Nephron (organoid): ENCODE results near the gene MEX3D.

Experiments used
- H3K27ac Mint-ChIP-seq, 3 experiments: 2 replicates each; pipeline ENCODE4 v1.8.0; 2020; ENCODE audit warnings: mixed read lengths in 3 of 3, mild to moderate bottlenecking in 2 of 3, moderate library complexity in 1 of 3
- H3K27me3 Mint-ChIP-seq: 2 replicates; pipeline ENCODE4 v1.8.0; 2021; ENCODE audit warnings: low read depth, mild to moderate bottlenecking, moderate library complexity, mixed read lengths
- H3K36me3 Mint-ChIP-seq: 2 replicates; pipeline ENCODE4 v1.8.0; 2020; ENCODE audit warnings: low read depth, mixed read lengths
- H3K4me1 Mint-ChIP-seq: 2 replicates; pipeline ENCODE4 v1.8.0; 2020; ENCODE audit warnings: mixed read lengths
- H3K4me3 Mint-ChIP-seq, 3 experiments: 2 replicates each; pipeline ENCODE4 v1.8.0; 2020; ENCODE audit warnings: mild to moderate bottlenecking in 3 of 3, mixed read lengths in 3 of 3, moderate library complexity in 2 of 3
- H3K9me3 Mint-ChIP-seq: 2 replicates; pipeline ENCODE4 v1.8.0; 2020; ENCODE audit warnings: mixed read lengths
- TF ChIP-seq, protein P1 (sequence below), 3 experiments: fragments of 200-600 bp; sonication (generic); IDR thresholded peaks; one replicate each; pipeline ENCODE4 v1.5.0; 2021; ENCODE audit warnings: antibody characterized with exemption in 3 of 3; ENCODE audit not compliant: unreplicated experiment in 3 of 3

Gene MEX3D

DNA sequence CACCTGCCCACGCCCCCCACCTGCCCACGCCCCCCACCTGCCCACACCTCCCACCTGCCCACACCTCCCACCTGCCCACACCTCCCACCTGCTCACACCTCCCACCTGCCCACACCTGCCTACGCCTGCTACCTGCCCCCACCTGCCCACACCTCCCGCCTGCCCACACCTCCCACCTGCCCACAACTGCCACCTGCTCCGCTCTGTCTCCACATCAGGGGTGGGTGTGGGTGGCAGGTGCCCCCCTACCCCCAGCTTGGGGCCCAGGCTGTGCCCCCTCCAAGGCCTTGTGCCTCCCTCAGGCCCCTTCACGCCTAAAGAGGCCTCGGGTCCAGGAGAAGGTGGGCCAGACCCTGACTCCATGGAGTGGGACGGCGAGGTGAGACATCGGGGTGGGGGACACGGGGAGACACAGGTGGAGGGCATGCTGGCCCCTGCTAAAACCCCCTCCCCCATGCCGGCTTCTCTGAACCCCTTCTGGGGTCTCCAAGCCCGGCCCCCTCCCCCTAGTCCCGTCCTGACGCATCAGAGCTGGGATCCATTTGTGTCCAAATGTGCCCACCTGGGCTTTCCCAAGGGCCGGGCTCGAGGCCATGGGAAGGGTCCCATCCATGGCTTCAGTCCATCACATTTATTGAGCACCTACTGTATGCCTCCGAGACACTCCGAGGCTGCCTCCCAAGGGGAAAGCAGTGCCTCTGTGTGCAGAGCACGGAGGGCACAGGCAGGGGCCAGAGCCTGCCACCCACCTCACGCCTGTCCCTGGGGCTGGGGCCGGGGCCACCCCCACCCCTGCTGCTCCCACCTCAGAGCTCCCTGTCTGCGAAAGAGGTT, 39.3 kb downstream of the MEX3D start:
- Mint-ChIP-seq H3K36me3 (no peaks in the 10 kb centered on the region), H3K9me3 (no peaks in the 10 kb centered on the region), H3K27ac (no peak overlapping the region), H3K4me3 (no peak overlapping the region), H3K4me1 (peaks cover 8% of the 10 kb centered on the region), H3K27me3 (peaks cover 51% of the 10 kb centered on the region)
- TF ChIP-seq, protein P1, sequence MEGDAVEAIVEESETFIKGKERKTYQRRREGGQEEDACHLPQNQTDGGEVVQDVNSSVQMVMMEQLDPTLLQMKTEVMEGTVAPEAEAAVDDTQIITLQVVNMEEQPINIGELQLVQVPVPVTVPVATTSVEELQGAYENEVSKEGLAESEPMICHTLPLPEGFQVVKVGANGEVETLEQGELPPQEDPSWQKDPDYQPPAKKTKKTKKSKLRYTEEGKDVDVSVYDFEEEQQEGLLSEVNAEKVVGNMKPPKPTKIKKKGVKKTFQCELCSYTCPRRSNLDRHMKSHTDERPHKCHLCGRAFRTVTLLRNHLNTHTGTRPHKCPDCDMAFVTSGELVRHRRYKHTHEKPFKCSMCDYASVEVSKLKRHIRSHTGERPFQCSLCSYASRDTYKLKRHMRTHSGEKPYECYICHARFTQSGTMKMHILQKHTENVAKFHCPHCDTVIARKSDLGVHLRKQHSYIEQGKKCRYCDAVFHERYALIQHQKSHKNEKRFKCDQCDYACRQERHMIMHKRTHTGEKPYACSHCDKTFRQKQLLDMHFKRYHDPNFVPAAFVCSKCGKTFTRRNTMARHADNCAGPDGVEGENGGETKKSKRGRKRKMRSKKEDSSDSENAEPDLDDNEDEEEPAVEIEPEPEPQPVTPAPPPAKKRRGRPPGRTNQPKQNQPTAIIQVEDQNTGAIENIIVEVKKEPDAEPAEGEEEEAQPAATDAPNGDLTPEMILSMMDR (IDR thresholded peaks at IDR 0.05; ENCODE audit: unreplicated experiment in 3 of 3), result no peak

DNA sequence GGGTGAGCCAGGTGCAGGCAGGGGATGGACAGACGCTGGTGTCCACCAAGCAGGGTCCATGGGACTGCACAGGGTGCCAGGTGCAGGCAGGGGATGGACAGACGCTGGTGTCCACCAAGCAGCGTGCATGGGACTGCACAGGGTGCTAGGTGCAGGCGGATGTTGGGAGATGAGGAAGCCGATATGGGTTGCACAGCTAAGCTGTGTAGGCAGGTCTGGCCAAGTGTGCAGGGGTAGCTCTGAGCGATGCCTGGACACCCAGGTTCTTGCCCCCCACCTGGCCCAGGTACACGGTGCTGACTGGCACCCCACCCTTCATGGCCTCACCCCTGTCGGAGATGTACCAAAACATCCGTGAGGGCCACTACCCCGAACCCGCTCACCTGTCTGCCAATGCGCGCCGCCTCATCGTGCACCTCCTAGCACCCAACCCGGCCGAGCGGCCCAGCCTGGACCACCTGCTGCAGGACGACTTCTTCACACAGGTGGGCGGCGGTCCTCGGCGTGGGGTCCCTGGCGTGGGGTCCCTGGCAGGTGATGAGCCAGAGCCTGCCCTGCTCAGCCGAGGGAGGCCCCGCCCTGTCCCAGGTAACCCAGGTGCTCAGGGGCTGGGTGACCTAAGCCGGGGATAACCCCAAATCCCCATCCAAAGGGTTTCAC, 40.3 kb downstream of the MEX3D start:
- Mint-ChIP-seq H3K27ac (no peak overlapping the region), H3K36me3 (no peaks in the 10 kb centered on the region), H3K9me3 (no peaks in the 10 kb centered on the region), H3K4me3 (no peak overlapping the region), H3K4me1 (peaks cover 8% of the 10 kb centered on the region), H3K27me3 (peaks cover 59% of the 10 kb centered on the region)
- TF ChIP-seq, protein P1 (IDR thresholded peaks at IDR 0.05; ENCODE audit: unreplicated experiment in 3 of 3), result no peak

DNA sequence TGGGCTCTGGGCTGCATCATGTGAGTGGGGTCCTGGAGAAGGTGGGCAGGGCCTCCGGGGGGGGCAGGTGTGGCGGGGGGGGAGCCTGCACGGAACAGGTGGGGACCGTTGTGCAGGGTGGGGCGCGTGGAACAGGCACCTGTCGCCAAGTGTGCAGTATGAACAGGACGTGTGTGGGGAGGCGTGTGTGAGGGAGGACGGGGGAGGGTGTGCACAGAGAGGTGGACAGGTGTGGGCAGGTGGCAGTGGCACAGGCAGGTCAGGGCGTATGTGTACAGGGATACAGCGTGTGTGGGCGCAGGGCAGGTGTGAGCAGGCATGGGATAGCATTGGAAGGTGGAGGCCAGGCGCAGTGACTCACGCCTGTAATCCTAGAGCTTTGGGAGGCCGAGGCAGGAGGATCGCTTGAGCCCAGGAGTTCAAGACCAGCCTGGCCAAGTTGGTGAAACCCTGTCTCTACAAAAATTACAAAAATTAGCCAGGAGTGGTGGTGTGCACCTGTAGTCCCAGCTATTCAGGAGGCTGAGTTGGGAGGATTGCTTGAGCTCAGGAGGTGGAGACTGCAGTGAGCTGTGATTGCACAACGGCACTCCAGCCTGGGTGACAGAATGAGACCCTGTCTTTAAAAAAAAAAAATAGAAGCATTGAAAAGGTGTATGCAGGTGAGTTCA, 41.0 kb downstream of the MEX3D start:
- peaks cover 9% of the 10 kb centered on the region for H3K4me1 Mint-ChIP-seq
- TF ChIP-seq, protein P1 (IDR thresholded peaks at IDR 0.05; ENCODE audit: unreplicated experiment in 3 of 3), result no peak
- no peaks in the 10 kb centered on the region for H3K9me3 Mint-ChIP-seq
- H3K27me3 Mint-ChIP-seq, result peaks cover 59% of the 10 kb centered on the region
- no peak overlapping the region for H3K27ac Mint-ChIP-seq
- no peaks in the 10 kb centered on the region for H3K36me3 Mint-ChIP-seq
- no peak overlapping the region for H3K4me3 Mint-ChIP-seq

DNA sequence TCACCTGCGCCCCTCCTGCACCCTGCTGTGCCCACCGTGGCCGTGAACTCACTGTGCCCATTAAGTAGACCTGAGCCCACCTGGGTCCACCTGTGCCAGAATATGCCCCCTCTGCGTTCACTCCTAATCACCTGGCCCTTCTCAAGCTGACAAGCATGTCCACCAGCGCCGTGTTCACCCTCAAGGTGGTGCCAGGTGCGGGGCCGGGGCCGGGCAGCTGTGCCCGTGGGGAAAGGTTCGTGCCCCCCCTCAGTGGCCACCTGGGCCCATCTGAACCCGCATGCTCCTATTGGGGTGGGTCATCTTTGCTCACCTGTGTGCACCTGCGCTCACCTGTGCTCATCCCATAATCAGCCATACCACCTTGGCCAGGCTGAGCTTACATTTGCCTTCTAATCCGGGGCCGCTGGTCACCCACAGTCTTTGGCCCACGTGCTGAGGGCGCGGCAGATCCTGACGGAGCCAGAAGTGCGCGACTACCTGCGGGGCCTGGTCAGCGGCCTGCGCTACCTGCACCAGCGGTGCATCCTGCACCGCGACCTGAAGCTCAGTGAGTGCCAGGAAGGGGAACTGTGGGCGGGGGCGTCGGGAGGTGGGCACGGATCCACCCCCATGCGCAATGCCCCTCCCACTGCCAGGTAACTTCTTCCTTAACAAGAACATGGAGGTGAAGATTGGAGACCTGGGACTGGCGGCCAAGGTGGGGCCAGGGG, 41.9 kb downstream of the MEX3D start:
- H3K4me1 Mint-ChIP-seq, result peaks cover 12% of the 10 kb centered on the region
- TF ChIP-seq, protein P1 (IDR thresholded peaks at IDR 0.05; ENCODE audit: unreplicated experiment in 3 of 3), result no peak

DNA sequence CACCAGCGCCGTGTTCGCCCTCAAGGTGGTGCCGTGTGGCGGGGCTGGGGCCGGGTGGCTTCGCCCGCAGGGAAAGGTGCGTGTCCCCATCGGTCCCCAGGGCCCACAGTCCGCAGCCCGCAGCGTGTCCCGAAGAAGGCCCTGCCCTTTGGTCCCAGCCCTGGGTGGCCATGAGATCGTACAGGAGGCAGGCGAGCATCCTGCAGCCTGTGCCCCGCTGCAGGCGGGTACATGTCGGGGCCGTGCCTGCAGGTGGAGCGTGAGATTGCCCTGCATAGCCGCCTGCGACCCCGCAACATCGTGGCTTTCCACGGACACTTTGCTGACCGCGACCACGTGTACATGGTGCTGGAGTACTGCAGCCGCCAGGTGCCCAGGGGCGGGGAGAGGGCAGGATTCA, 42.8 kb downstream of the MEX3D start:
- Mint-ChIP-seq H3K9me3 (no peaks in the 10 kb centered on the region), H3K36me3 (no peaks in the 10 kb centered on the region), H3K27ac (no peak overlapping the region), H3K4me1 (peaks cover 12% of the 10 kb centered on the region), H3K4me3 (no peak overlapping the region), H3K27me3 (peaks cover 56% of the 10 kb centered on the region)
- TF ChIP-seq, protein P1 (IDR thresholded peaks at IDR 0.05; ENCODE audit: unreplicated experiment in 3 of 3), result no peak

More for the DNA sequence above, 41.9 kb downstream of the MEX3D start:
- Mint-ChIP-seq H3K27ac (no peak overlapping the region), H3K4me3 (peak overlapping the region in 2 of 3 experiments; percentile 57 to 62), H3K9me3 (no peaks in the 10 kb centered on the region), H3K27me3 (peaks cover 56% of the 10 kb centered on the region), H3K36me3 (no peaks in the 10 kb centered on the region)
